ENCODE data around the gene TMED1. TPM values are rescaled to one million over a fixed set of nuclear protein-coding genes. Genes with fewer than 3 reads are reported as not detected.

Gene TMED1
- total RNA-seq, 1 experiment from 2014 or later, result 30.3 TPM

- Histone ChIP-seq H3K36me3 (ENCODE audit: control insufficient read depth, insufficient read depth, low read length) (no peaks in the 10 kb centered on the region), H3K27ac (ENCODE audit: low read length) (no peak overlapping the region), H3K4me1 (ENCODE audit: control insufficient read depth, insufficient read depth, low read length) (no peaks in the 10 kb centered on the region), H3K9me3 (ENCODE audit: control insufficient read depth, insufficient read depth, low read depth, low read length) (no peaks in the 10 kb centered on the region), H3K27me3 (ENCODE audit: control insufficient read depth, insufficient read depth, low read length) (no peaks in the 10 kb centered on the region), H3K4me3 (ENCODE audit: low read depth in 2 of 2, low read length in 2 of 2) (no peak overlapping the region; a peak in 1 of 4 replicates)
- no peak for TF ChIP-seq REST (IDR thresholded peaks at IDR 0.05; ENCODE audit: insufficient read depth in 1 of 2, low read depth in 2 of 2, low read length in 1 of 2)
- no peak for TF ChIP-seq POLR2AphosphoS5 (IDR thresholded peaks at IDR 0.05; ENCODE audit: low read depth, low read length)
- TF ChIP-seq SIN3A (IDR thresholded peaks at IDR 0.05; ENCODE audit: borderline replicate concordance, insufficient read depth, low read depth, low read length), result no peak
- no peak for TF ChIP-seq CTCF (IDR thresholded peaks at IDR 0.05)
- TF ChIP-seq TCF7L2 (IDR thresholded peaks at IDR 0.05; ENCODE audit: low read depth, low read length), result no peak
- ChIA-PET CTCF (no interaction called here), POLR2A (no interaction called here)
- intact Hi-C loops (cut with micrococcal nuclease; ENCODE audit: unreplicated experiment), result no loop called here
- in situ Hi-C loops (cut with HindIII; ENCODE audit: low pct_unique_long_range_greater_than_20kb, low sequenced_read_pairs), result no loop called here
- BruUV-seq (replicated peaks), result no TSS peak
- no peak for ATAC-seq
- no peak for DNase-seq (ENCODE audit: low read depth, low spot score)
Measured at GRCh38 chr19:10816691-10817090, 19.3 kb downstream of the TMED1 start.

GRCh38 chr19:10815969-10816644 is 19.9 kb downstream of the TMED1 start:
- ChIA-PET CTCF (no interaction called here), POLR2A (no interaction called here)
- Histone ChIP-seq H3K9me3 (ENCODE audit: control insufficient read depth, insufficient read depth, low read depth, low read length) (no peaks in the 10 kb centered on the region), H3K36me3 (ENCODE audit: control insufficient read depth, insufficient read depth, low read length) (no peaks in the 10 kb centered on the region), H3K4me1 (ENCODE audit: control insufficient read depth, insufficient read depth, low read length) (no peaks in the 10 kb centered on the region), H3K27ac (ENCODE audit: low read length) (no peak overlapping the region), H3K4me3 (ENCODE audit: low read depth in 2 of 2, low read length in 2 of 2) (no peak overlapping the region), H3K27me3 (ENCODE audit: control insufficient read depth, insufficient read depth, low read length) (no peaks in the 10 kb centered on the region)
- intact Hi-C loops (cut with micrococcal nuclease; ENCODE audit: unreplicated experiment) (no loop called here), in situ Hi-C loops (cut with HindIII; ENCODE audit: low pct_unique_long_range_greater_than_20kb, low sequenced_read_pairs) (no loop called here)
- TF ChIP-seq TCF7L2 (IDR thresholded peaks at IDR 0.05; ENCODE audit: low read depth, low read length), result no peak
- no peak for TF ChIP-seq SIN3A (IDR thresholded peaks at IDR 0.05; ENCODE audit: borderline replicate concordance, insufficient read depth, low read depth, low read length)
- no peak for TF ChIP-seq REST (IDR thresholded peaks at IDR 0.05; ENCODE audit: insufficient read depth in 1 of 2, low read depth in 2 of 2, low read length in 1 of 2)
- no peak for TF ChIP-seq CTCF (IDR thresholded peaks at IDR 0.05)
- TF ChIP-seq POLR2AphosphoS5 (IDR thresholded peaks at IDR 0.05; ENCODE audit: low read depth, low read length), result no peak
- no peak for DNase-seq (ENCODE audit: low read depth, low spot score)
- ATAC-seq, result no peak
- BruUV-seq (replicated peaks), result no TSS peak
